ENCODE data around the gene SARDH.
A peak's percentile ranks its signal among the peaks of the same experiment; 100 is the strongest.

Gene SARDH

DNA sequence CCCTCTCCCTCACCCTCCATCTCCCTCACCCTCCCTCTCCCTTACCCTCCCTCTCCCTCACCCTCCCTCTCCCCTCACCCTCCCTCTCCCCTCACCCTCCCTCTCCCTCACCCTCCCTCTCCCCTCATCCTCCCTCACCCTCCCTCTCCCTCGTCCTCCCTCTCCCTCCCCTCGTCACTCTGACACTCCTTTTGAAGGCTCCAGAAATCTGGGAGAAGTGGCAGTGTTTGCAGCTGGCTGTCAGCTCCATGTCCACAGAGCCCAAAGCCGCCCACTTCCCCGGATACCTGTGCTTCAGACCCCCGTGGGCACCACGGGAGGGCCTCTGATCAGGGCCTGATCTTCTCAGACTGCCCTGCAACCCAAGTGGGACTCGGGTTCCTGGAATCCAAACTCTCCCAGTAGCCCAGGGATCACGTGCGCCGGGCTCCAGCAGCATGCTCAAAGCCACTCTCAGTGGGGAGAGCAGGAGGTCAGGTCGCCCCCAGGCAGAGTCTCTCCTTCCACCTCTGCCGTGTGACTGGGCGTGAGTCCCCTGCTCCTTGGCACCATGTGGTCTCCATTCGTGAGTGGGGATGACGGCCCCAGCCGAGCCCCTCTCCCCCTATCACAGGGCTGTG, 68.9 kb downstream of the SARDH start:
- no peak for DNase-seq (ENCODE audit: low read depth in 2 of 2)

- no peak for DNase-seq (ENCODE audit: low read depth in 2 of 2)
Measured at GRCh38 chr9:133667759-133668450, 70.2 kb downstream of the SARDH start.

- no peak for DNase-seq (ENCODE audit: low read depth in 2 of 2)
Measured at GRCh38 chr9:133666845-133667244, 71.3 kb downstream of the SARDH start.

GRCh38 chr9:133666387-133666786, 71.8 kb downstream of the SARDH start:
- no peak for DNase-seq (ENCODE audit: low read depth in 2 of 2)

DNA sequence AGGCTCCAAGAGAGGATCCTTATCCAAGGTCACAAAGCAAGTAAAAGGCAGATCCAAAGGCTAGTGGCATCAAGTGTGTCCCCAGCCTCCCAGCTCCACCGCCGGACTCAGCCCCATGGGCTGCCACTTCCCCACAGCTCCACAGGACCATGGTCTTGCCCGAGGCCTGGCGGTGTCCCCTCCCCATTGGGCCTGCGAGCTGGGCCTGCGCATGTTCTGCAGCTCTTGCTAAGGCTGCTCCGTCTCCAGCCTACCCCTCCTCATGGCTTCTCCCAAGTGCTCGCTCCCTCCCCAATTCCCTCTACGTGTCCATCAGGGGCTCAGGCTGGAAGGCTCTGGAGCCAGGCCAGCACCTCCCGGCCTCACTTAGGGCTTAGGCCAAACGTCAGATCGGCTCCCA, 72.6 kb downstream of the SARDH start:
- no peak for DNase-seq (ENCODE audit: low read depth in 2 of 2)

DNA sequence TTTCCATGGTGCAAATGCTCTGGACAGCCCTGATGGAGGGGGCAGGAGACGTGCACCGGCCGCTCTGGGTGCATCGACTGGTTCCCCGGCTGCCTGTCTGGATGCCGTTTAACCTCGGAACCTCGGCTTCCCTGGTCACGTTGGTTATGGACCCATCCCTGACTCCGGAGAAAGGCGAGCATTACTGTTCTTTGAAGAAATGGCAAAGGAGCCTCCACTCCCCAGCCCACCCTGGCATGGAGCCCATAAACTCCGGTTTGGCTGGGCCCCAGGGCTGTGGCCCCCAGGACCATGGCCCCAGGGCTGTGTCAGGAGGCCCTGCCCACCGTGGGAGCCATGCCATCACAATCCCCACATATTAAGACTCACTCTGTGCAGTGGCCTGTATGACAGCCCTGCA, 73.1 kb downstream of the SARDH start:
- no peak for DNase-seq (ENCODE audit: low read depth in 2 of 2)

- no peak for DNase-seq (ENCODE audit: low read depth in 2 of 2)
Measured at GRCh38 chr9:133664173-133665050, 73.7 kb downstream of the SARDH start.

DNA sequence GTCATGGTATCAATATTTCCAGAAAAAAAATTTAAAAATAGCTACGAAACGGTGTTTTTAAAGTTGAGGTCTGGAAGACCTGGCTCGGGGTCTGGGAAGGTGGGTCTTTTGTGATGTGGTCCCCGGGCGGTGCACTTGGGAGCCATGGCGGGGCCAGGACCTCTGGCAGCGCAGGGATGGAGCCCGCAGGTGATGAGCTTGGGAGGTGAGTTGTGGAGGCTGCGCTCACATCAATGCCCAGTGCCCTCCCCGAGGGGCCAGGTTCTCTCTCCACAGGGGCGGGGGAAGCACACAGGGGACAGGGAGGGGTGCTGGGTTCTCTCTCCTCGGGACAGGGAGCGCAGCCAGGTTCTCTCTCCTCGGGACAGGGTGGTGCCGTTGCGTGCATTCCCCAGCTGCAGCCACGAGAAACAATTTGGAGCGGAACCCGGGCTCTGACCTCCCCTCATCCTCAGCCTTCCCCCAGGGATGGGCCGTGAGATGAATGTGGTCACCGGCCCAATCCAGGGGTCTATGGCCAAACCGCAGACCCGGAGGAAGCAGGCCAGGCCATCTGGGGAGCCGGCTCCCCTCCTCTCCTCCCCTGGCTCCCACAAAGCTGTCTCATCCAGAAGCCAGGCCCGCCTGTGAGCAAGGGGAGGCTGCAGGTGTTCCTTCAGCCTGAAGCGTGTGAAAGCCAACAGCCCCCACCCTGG, 76.2 kb downstream of the SARDH start:
- no peak for DNase-seq (ENCODE audit: low read depth in 2 of 2)

GRCh38 chr9:133659516-133659915, 78.6 kb downstream of the SARDH start:
- no peak for DNase-seq (ENCODE audit: low read depth in 2 of 2)

DNA sequence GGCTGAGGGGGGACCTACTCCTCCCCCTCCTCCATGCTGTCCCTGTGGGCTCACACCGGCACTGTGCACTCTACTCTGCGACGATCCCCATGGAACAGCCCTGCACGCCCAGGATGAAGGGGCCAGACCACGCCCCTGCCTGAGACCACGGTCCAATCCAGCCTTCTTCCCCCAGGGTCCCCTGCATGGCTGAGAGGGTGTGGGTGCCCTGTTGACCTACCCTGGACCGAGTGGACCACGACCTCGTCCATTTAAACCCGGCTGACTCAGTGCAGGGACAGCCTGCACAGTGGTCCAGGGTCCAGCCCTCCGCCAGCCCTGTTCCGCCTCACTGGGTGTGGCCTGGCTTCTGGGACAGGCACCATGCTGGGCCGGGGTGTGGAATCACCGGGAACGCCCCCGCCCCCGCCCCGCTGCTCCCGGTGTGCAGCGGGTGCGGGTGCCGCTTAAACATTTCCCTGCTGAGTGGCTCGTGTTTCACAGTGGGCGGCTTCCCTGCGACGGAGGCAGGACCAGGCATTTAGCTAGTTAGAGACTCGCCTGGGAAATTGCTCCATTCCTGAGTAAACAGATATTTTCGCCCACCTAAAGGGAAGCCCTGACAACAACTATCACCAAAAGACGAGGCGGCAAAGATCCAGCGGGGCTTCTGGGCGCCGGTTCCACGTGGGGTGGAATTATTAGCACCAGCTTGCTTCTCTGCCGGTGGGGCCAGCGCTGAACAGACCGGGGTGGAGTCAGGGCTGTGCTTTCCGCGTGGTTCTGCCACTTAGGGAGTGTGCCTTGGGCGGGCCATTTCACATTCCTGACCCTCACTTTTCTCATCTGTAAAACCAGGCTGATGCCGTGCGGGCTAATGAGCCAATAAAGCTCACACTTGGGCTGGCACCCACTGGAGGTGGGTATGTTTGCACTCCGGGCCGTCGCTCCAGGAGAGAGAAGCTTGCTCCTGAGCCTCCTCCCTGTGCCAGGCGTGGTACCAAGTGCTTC, 79.4 kb downstream of the SARDH start:
- no peak for DNase-seq (ENCODE audit: low read depth in 2 of 2)

GRCh38 chr9:133657120-133657661, 81.0 kb downstream of the SARDH start:
- no peak for DNase-seq (ENCODE audit: low read depth in 2 of 2)

DNA sequence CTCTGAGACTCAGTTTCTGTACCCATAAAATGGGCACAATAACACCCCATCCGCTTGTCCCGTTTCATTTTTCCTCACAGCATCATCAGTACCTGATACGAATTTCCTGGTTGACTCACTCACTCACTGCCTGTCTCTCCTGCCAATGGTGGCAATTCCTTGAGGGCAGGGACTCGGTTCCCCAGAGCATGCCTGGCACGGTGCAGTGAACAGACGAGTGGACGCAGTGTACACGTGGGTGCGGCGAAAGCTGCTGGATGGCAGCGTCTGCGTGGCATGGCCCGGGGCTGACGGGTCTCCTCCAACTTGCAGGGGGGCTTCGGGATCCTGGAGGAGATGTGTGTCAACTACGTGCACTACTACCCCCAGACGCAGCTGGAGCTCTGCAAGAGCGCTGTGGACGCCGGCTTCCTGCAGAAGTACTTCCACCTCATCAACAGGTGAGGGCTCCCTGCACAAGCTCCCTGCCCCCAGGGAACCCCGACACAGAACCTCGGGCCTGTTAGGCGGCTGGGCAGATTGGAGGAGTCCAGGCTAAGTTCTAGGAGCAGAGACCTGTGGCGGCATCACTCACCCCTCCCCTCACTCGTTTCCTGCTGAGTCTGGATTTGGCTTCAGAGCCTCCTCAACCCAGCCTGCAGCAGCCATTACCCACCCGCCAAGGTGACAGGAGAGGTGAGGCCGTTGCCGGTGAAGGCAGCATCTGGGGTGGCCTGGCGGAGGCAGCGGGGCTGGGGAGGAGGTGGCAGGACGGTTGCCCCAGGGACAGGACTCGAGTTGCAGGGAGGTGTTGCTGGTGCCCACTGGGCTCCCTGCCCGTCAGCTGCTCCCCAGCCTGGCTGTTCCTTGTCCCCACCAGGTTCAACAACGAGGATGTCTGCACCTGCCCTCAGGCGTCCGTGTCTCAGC, 81.7 kb downstream of the SARDH start:
- peak in 1 of 2 donors; percentile 2 for DNase-seq (ENCODE audit: low read depth in 2 of 2)

DNA sequence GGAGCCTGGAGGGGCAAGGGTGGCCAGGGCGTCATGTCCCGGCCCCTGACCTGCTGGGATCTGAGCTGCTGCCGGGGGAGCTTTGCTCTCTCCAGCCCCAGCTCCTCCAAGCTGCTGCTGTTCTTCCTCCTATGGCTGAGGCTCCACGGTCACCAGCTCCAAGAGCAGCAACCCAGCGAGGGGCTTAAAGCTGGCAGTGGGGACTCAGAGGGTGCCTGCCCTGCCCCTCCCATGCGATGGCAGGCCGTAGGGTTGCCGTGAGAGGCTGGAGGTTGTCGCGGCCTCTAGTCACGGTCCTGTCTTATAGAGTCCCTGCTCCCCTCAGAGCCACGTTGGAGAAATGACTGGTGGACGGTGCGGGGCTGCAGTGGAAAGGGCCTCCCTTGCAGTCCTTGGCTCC, 82.5 kb downstream of the SARDH start:
- no peak for DNase-seq (ENCODE audit: low read depth in 2 of 2)

DNA sequence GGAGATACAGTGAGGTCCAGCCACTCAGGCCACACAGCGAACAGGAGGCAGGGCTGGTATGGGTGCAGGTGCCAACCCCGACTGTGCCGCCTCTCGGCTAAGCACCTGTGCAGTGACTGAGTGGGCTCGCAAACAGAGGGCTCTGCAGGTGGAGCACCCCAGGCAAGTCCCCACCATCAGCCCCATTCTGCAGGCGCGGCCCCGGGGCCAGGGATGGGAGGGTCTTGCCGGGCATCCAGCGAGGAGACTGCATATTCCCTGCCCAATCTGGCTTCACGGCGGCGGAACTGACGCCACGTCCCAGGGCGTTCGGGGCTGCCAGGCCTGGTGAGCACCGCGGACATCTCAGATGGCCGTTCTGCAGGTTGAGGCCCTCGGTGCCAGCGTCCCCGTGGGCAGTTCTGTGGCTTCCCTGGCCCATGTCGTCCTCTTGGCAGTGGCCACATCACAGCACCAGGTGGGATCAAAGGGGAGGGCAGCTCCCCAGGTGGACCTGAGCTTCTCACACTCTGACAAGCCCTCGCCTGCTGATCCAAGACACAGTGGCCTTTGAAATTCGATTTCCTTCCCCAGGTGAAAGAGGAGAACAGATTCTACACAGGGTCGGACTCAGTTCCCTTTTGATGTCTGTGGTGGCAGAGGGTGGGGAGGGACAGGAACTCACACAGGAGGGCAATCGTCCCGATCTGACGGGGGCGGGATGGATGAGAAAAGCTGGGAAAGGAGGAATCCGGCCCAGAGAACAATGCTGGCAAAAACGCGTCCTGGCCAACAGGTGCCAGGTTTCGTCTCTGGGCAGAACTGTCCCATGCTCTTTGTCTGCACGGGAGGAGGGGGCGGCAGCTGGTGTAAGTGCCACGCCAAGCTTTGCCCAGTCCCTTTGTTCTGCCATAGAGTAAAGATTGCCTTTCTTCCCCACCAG, 83.2 kb downstream of the SARDH start:
- no peak for DNase-seq (ENCODE audit: low read depth in 2 of 2)

DNA sequence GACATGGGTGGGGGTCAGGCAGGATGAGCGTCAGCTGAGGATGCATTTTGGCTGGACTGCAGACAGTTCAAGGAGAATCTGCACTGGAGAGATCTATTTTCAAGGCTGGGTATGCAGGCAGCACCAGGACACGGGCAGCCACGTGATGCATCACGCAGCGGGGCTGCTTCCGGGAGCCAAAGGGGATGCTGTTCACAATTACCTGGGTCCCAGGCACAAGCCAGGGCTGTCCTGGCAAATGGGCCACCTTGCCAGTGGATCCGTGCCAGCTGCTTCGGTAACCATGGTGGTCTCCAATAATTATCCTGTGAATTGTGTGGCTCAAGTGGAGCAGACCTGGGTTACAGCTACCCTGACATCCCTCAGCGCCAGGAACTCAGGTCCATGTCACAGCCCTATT, 84.5 kb downstream of the SARDH start:
- no peak for DNase-seq (ENCODE audit: low read depth in 2 of 2)

- no peak for DNase-seq (ENCODE audit: low read depth in 2 of 2)
Measured at GRCh38 chr9:133650026-133650425, 88.1 kb downstream of the SARDH start.

DNA sequence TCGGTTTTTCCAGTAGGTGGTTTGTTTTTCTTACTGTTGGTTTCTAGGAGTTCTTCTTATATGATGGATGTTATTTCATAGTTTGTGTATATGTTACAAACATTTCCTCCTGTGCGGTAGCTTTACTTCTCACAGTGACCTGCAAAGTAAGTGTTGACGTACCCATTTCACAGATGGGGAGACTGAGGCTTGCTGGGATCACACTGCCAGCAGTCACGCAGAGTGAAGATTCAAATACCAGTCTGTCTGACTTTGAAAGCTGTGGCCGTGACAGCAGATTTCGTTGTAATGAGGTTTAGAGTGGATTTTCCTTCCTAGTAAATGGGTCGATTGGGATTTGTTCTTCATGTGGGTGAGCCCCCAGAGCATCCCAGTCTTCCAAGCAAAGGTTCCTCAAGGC, 89.0 kb downstream of the SARDH start:
- no peak for DNase-seq (ENCODE audit: low read depth in 2 of 2)

- no peak for DNase-seq (ENCODE audit: low read depth in 2 of 2)
Measured at GRCh38 chr9:133647765-133648469, 90.2 kb downstream of the SARDH start.

All from stimulated activated CD8-positive, alpha-beta memory T cell treated with anti-CD3 and anti-CD28 coated beads, Interleukin-7, amount 100 ng/mL, for 1 hour (primary cell).